GM10266 (cell line): ENCODE data around the gene SLC6A19.
A peak's percentile ranks its signal among the peaks of the same experiment; 100 is the strongest.

Source experiments
- DNase-seq: peaks from one replicate; pipeline ENCODE4 v3.0.0; 2012; ENCODE audit errors: extremely low spot score
- TF ChIP-seq, protein P1 (sequence below): IDR thresholded peaks from 2 replicates; pipeline ENCODE4 v1.5.1; 2012; ENCODE audit warnings: mild to moderate bottlenecking, low read depth; ENCODE audit not compliant: control insufficient read depth, insufficient read depth; ENCODE audit errors: missing control alignments

Gene SLC6A19

DNA sequence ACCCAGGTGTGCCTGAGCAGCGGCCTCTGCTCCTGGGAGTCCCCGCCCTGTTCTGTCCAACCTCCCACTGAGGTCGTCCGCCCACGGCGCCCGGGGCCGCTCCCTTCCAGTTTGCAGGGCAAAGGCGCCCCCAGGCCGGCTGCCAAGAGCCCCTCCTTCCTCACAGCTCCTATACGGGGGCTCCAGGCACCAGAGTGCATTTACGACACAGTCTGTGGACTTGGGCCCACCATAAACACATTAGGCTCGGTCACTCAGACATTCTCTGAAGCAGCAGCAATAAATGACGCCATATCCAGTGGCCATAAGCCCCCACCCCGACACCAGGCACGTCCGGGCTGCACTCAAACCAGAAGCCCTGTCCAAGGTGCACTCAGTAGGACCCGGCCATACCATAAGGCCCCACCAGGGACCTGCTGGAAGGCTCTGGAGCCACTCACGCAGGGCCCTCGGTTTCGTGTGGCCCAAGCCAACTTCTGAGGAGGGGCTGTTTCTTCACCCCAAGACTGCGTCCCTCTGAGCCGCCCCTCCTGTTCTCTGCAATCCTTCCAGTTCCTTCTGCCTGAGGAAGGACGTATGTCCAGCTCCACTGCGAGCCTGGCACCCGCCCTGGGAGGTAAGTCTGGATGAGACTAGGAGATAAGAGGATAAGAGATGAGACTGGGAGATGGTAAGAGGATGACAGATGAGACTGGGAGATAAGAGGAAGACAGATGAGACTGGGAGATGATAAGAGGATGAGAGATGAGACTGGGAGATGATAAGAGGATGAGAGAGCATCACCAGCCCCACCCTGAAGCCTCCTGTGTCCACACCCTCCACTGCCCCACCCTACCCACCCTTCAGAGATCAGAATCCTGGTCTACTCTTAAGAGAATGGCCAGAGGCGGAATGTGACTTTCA lies 50.5 kb downstream of the SLC6A19 start:
- no peak for DNase-seq

DNA sequence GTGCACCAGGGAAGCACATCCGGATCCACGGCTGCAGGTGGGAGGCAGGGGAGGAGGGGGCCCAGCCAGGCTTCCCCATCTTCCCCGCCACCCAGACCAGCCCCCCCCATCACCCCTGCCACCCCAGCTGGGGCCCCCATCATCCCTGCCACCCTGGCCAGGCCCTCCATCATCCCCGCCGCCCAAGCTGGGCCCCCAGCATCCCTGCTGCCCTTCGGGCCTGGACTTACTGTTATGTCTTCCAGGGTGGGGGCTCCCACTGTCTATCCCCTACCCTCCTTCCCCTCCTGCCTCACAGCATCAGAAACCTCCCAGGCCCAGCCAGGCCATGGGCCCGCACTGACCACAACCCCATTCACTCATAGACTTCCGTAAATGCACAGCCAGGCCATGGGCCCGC lies 51.3 kb downstream of the SLC6A19 start:
- TF ChIP-seq, protein P1, sequence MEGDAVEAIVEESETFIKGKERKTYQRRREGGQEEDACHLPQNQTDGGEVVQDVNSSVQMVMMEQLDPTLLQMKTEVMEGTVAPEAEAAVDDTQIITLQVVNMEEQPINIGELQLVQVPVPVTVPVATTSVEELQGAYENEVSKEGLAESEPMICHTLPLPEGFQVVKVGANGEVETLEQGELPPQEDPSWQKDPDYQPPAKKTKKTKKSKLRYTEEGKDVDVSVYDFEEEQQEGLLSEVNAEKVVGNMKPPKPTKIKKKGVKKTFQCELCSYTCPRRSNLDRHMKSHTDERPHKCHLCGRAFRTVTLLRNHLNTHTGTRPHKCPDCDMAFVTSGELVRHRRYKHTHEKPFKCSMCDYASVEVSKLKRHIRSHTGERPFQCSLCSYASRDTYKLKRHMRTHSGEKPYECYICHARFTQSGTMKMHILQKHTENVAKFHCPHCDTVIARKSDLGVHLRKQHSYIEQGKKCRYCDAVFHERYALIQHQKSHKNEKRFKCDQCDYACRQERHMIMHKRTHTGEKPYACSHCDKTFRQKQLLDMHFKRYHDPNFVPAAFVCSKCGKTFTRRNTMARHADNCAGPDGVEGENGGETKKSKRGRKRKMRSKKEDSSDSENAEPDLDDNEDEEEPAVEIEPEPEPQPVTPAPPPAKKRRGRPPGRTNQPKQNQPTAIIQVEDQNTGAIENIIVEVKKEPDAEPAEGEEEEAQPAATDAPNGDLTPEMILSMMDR: no peak
- no peak for DNase-seq

More for the DNA sequence above, 50.5 kb downstream of the SLC6A19 start:
- TF ChIP-seq, protein P1: no peak

DNA sequence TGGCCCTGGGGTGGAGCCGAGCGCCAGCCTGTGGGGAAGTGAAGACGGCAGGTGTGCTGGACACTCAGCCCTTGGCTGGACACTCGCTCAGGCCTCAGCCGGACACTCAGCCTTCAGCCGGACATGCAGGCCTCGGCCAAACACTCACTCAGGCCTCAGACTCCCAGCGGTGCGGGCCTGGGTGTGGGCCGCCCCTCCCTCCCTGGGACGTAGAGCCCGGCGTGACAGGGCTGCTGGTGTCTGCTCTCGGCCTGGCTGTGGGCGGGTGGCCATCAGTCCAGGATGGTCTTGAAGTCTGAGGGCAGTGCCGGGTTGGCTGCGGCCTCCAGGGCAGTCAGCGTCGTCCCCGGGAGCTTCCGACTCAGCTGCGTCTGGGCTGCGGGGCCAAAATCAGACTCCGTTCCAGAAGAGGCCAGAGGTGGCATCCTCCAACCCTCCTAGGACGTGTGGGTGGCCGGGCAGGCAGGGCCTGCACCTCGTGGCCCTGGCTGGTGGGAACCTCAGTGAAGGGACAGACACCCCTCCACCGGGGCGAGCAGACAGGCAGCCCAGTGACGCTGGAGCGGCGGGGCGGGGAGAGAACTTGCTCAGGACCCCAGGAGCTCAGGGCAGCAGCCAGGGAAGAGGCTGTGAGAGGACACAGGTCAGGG lies 52.2 kb downstream of the SLC6A19 start:
- TF ChIP-seq, protein P1: no peak
- no peak for DNase-seq

DNA sequence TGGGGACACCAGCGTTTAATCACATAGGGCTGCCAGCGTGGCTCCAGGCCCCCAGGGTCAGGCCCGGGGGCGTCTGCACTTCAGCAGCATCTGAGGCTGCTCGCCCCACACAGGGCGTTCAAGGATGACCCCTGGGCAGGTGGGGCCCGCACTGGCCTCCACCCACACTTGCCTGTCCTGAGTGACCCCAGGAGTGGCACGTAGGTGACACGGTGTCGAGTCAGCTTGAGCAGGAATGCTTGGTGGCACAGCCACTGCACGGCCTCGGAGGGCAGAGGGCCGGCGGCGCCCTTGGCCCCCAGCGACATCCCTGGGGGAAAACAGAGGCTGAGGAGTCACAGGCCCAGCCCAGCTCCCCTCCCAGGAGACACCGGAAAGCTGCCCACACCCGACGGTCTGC lies 52.8 kb downstream of the SLC6A19 start:
- DNase-seq: no peak

DNA sequence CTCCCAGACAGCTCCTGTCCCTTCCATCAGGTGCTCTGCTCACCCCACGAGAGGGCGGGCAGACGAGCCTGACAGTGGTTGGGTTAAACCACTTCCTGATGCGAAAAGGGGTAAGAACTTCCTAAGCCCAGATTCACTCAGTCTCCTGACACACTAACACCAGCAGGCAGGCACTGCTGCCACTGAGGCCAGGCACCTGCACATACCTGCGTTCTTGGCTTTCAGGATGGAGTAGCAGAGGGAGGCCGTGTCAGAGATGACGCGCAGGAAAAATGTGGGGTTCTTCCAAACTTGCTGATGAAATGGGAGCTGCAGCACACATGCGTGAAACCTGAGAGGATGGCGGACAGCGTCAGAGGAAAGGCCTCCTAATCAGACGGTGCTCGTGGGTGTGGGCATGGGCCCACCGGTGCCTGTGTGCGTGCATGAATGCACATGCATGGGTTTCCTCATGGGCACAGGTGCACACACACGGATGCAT lies 53.7 kb downstream of the SLC6A19 start:
- TF ChIP-seq, protein P1: peak; percentile 3
- DNase-seq: no peak

More for the DNA sequence above, 52.8 kb downstream of the SLC6A19 start:
- TF ChIP-seq, protein P1: no peak

DNA sequence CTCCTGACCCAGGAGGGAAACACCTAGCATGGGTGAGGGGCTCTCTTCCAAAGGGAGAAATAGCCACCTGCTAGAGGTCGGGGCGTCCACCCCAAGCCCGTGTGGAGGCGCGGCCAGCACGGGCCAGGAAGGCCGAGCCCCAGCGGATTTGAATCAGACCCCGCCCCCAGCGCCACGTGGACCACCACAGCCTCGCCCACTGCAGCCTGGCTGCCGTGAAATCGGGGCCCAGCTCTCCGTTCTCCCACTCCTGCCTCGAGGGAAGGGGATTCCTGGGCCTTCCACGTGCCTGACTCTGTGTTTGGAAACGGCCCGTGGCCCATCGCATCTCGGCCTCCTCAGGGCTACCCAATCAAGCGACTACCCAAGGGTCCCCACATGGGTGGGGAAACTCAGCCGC lies 55.4 kb downstream of the SLC6A19 start:
- TF ChIP-seq, protein P1: no peak
- DNase-seq: no peak
